K562 (cell line): ENCODE results near the gene TSGA10. TPM values are rescaled to one million over a fixed set of nuclear protein-coding genes. Genes with fewer than 3 reads are reported as not detected.

ENCODE experiments used
- ATAC-seq: fragments of 200-7000 bp; cut with Tn5 transposase; 3 replicates; pipeline ENCODE4 v1.9.1; 2020; ENCODE audit warnings: moderate library complexity
- BruUV-seq: library from RNA; stranded (reverse); fragments of 400-500 nt; replicated peaks from 2 replicates; lab custom pipeline; 2021; lab: Mats Ljungman, UMichigan
- CTCF ChIA-PET: fragments of 300-600 bp; formaldehyde crosslinking; extraction: SDS; loops from one replicate; lab custom pipeline; 2021; ENCODE audit warnings: low intra/inter-chr PET ratio; lab: Yijun Ruan, JAX
- POLR2A ChIA-PET: fragments of 300-600, 350-650 bp; sonication (Branson Sonifier 250); formaldehyde crosslinking; extraction: SDS; loops from one replicate; lab custom pipeline; 2021; ENCODE audit warnings: antibody characterized with exemption, inconsistent platforms; lab: Yijun Ruan, JAX
- DNase-seq, 4 experiments: peaks; one replicate each; pipeline versions ENCODE4 v3.0.0 to v3.0.0-alpha.2; 2011 to 2018; ENCODE audit warnings: low spot score in 3 of 4, mixed read lengths in 3 of 4; ENCODE audit errors: extremely low read depth in 1 of 4
- FAIRE-seq: peaks from 2 replicates; lab custom pipeline; 2011; peaks lifted over from hg19 to GRCh38; lab: Jason Lieb, UNC
- H2AFZ ChIP-seq: 2 replicates; pipeline ENCODE4 v1.6.0; 2011; ENCODE audit warnings: low read depth, low read length, control low read depth, inconsistent platforms
- H3K27ac ChIP-seq: fragments of 200-600 bp; 3 replicates; pipeline ENCODE4 v1.8.0; 2011; ENCODE audit warnings: low read depth, mild to moderate bottlenecking, control low read depth, inconsistent platforms, low read length, moderate library complexity, mixed read lengths; ENCODE audit errors: extremely low read depth
- H3K27me3 ChIP-seq, 2 experiments: fragments of 300-600 bp in 1 of 2; 2 replicates in 1 of 2; 3 replicates in 1 of 2; pipeline versions ENCODE4 v1.6.0 to v1.8.0; 2011; ENCODE audit warnings: inconsistent platforms in 2 of 2, low read length in 2 of 2, mild to moderate bottlenecking in 1 of 2, mixed read lengths in 1 of 2, moderate library complexity in 1 of 2; ENCODE audit not compliant: control insufficient read depth in 2 of 2, insufficient read depth in 2 of 2
- H3K36me3 ChIP-seq: fragments of 300-600 bp; 3 replicates; pipeline ENCODE4 v1.8.0; 2011; ENCODE audit warnings: mild to moderate bottlenecking, low read length, inconsistent platforms; ENCODE audit not compliant: control insufficient read depth, insufficient read depth
- H3K4me1 ChIP-seq, 2 experiments: fragments of 200-600 bp in 1 of 2; replicated peaks in 1 of 2; 2 replicates in 1 of 2; 3 replicates in 1 of 2; pipeline versions ENCODE4 v1.5.1 to v1.8.0; 2011; ENCODE audit warnings: inconsistent platforms in 2 of 2, low read length in 2 of 2, mild to moderate bottlenecking in 1 of 2, mixed read lengths in 1 of 2, moderate library complexity in 1 of 2; ENCODE audit not compliant: control insufficient read depth in 2 of 2, insufficient read depth in 2 of 2
- H3K4me2 ChIP-seq: 2 replicates; pipeline ENCODE4 v1.6.1; 2011; ENCODE audit warnings: low read length, control low read depth, inconsistent platforms, mixed read lengths; ENCODE audit not compliant: insufficient read depth
- H3K4me3 ChIP-seq: fragments of 200-600 bp; sonication (generic), shearing (Covaris generic); 2 replicates; pipeline ENCODE4 v1.5.1; 2016; ENCODE audit warnings: control low read depth, inconsistent platforms
- H3K79me2 ChIP-seq: fragments of 200-600 bp; 3 replicates; pipeline ENCODE4 v1.8.0; 2011; ENCODE audit warnings: low read length, inconsistent platforms; ENCODE audit not compliant: control insufficient read depth, insufficient read depth
- H3K9ac ChIP-seq, 2 experiments: 2 replicates each; pipeline versions ENCODE4 v1.6.0 to v1.6.1; 2011; ENCODE audit warnings: low read depth in 2 of 2, low read length in 2 of 2, control low read depth in 1 of 2, inconsistent platforms in 1 of 2, mild to moderate bottlenecking in 1 of 2, mixed read lengths in 1 of 2; ENCODE audit not compliant: insufficient read depth in 1 of 2
- H3K9me1 ChIP-seq: one replicate; pipeline ENCODE4 v1.6.0; 2011; ENCODE audit warnings: inconsistent platforms, mild to moderate bottlenecking, low read length, moderate library complexity; ENCODE audit not compliant: control insufficient read depth, insufficient read depth
- H3K9me3 ChIP-seq: replicated peaks from 2 replicates; pipeline ENCODE4 v1.5.1; 2011; ENCODE audit warnings: low read depth, low read length, inconsistent platforms; ENCODE audit not compliant: control insufficient read depth, insufficient read depth
- H4K20me1 ChIP-seq: replicated peaks from 2 replicates; pipeline ENCODE4 v1.6.1; 2011; ENCODE audit warnings: low read length, inconsistent platforms, mixed read lengths; ENCODE audit not compliant: control insufficient read depth, insufficient read depth
- EGR1 ChIP-seq: fragments of 450-650 bp; conservative IDR thresholded peaks from 2 replicates; pipeline ENCODE4 v1.6.1; 2017; ENCODE audit warnings: mild to moderate bottlenecking
- FOXA3 ChIP-seq, 2 experiments: fragments of 450-650 bp in 1 of 2; sonication (generic) in 1 of 2; formaldehyde crosslinking; IDR thresholded peaks in 1 of 2; conservative IDR thresholded peaks in 1 of 2; 2 replicates each; pipeline versions ENCODE4 v1.4.0 to v1.8.0; 2020 to 2022; ENCODE audit warnings: mild to moderate bottlenecking in 2 of 2, missing genetic modification reagents in 1 of 2
- JUND ChIP-seq, 2 experiments: IDR thresholded peaks; 2 replicates in 1 of 2; 3 replicates in 1 of 2; pipeline ENCODE4 v1.6.1; 2011; ENCODE audit warnings: borderline replicate concordance in 2 of 2, low read depth in 2 of 2, low read length in 2 of 2, improper control_type of control experiment in 1 of 2, missing biosample characterization in 1 of 2, missing genetic modification characterization in 1 of 2, missing genetic modification reagents in 1 of 2
- ZNF277 ChIP-seq: fragments of 250-450 bp; sonication (Bioruptor Pico); IDR thresholded peaks from 2 replicates; pipeline ENCODE4 v1.8.0; 2022; ENCODE audit warnings: inconsistent platforms, mild to moderate bottlenecking, moderate library complexity, borderline replicate concordance
- ZNF316 ChIP-seq: fragments of 450-650 bp; IDR thresholded peaks from 2 replicates; pipeline ENCODE4 v1.6.1; 2016
- WGBS: fragments of 100-300 bp; shearing (Covaris generic); methylation state at CpG from one replicate; pipeline ENCODE4 v1.1.6; 2016; ENCODE audit warnings: low coverage, mixed read lengths; ENCODE audit not compliant: insufficient coverage; ENCODE audit errors: missing lambda C conversion rate; 5-methylcytosine and 5-hydroxymethylcytosine counted together
- in situ Hi-C: fragments of 300-500 bp; cut with MboI; formaldehyde crosslinking; loops from 4 replicates; pipeline ENCODE4 v1.15.0; 2018; ENCODE audit warnings: inconsistent platforms, mixed read lengths
- intact Hi-C: fragments of 100-400 bp; cut with micrococcal nuclease; formaldehyde crosslinking; loops from 2 replicates; pipeline ENCODE4 v1.14.2; 2022
- polyA plus RNA-seq, 8 experiments: library from polyadenylated mRNA; depleted of rRNA in 4 of 8; stranded (reverse) in 5 of 8; unstranded in 3 of 8; fragments of >200 nt; fragmentation: Nextera tagmentation in 2 of 8; fragmentation: Illumina TruSeq in 1 of 8; extraction: Ambion mirVana in 2 of 8; extraction: Trizol in 1 of 8; gene quantifications; 2 replicates each; pipeline versions ENCODE4 v1.2.1 to v1.2.3, GENCODE V29; 2011 to 2014; ENCODE audit warnings: inconsistent platforms in 1 of 8, missing spikeins in 1 of 8
- total RNA-seq, 7 experiments: library from RNA; depleted of rRNA in 6 of 7; stranded (reverse); fragments of >200 nt in 6 of 7; fragmentation: Illumina TruSeq in 2 of 7; extraction: Trizol in 2 of 7; gene quantifications; 2 replicates each; pipeline versions ENCODE4 v1.2.1 to v1.2.3, GENCODE V29; 2011 to 2021; ENCODE audit warnings: low replicate concordance in 1 of 7

Gene TSGA10
- total and polyA plus RNA-seq, 9 of the 15 experiments (the other 6 are each of a cell fraction or from before 2014, with no cell fraction given) = 2.1 to 11.3 (median 3.2) TPM

- TF ChIP-seq JUND (IDR thresholded peaks at IDR 0.05; ENCODE audit: borderline replicate concordance, low read depth, low read length) (peak; percentile 80), JUND (tag; IDR thresholded peaks at IDR 0.05; ENCODE audit: borderline replicate concordance, low read depth, low read length) (peak; percentile 61; the same call in 1 of the 3 replicates), FOXA3 (CRISPR knock-in tag; conservative IDR thresholded peaks at IDR 0.05 in 1 of 2, IDR thresholded peaks at IDR 0.05 in 1 of 2) (no peak), EGR1 (peak; percentile 87)
Observed at GRCh38 chr2:99180755-99181623, 26.2 kb upstream of the TSGA10 start, which contains the start of the genes MITD1 and MRPL30 (continued).

DNA sequence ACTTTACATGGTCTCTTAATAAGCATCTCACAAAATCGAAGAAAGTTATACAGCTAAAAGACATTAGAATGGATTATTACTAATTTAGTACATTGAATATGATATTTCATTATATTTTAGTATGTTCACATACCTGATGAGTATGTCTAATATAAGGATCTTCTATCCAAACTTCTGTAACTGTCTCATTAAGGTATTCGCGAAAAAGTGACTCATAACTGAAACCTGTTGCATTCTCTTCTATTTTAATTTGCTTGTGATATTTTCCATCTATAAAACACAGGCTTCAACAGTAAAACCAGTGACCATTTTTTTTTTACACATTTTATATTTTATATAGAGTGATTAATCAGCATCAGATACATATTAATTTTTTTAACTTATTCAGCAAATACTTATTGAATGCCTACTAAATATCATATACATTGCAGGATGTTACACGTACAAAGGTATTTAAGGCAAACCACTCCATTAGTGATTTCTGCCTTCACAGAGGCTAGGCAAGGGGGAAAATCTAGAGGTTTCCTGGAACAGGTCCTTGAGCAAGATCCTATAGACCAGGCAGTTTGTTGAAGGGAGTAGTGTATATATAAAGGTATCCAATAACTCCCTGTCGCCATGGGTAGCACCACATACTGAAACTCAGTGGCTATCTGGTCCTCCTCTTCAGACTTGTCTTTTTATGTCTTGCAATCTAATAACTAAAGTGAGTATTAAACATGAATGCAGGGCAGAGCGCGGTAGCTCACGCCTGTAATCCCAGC lies 16.8 kb upstream of the TSGA10 start:
- H3K36me3 ChIP-seq = peaks cover 52% of the 10 kb centered on the region
- in situ Hi-C loops (no loop called here), intact Hi-C loops (no loop called here)
- BruUV-seq = no TSS peak
- H3K4me3 ChIP-seq = no peak overlapping the region
- H4K20me1 ChIP-seq = no peaks in the 10 kb centered on the region
- H2AFZ ChIP-seq = no peak overlapping the region
- no peaks in the 10 kb centered on the region for H3K9me3 ChIP-seq
- DNase-seq (no peak), ATAC-seq (no peak), FAIRE-seq (no peak)
- no peak overlapping the region for H3K4me2 ChIP-seq
- ChIA-PET CTCF (no interaction called here), POLR2A (interaction anchor here (1.7 kb wide), 1 partner anchor 36 kb away, joined by 4 read pairs; no protein-coding TSS in a partner anchor)
- H3K4me1 ChIP-seq = no peaks in the 10 kb centered on the region
- no peak overlapping the region for H3K9ac ChIP-seq
- no peaks in the 10 kb centered on the region for H3K27me3 ChIP-seq
- TF ChIP-seq ZNF277 (CRISPR knock-in tag) (no peak), ZNF316 (peak; percentile 53)
- no peaks in the 10 kb centered on the region for H3K9me1 ChIP-seq
- 94% methylated on average over 8 of the region's 8 CpGs for WGBS
- no peak overlapping the region for H3K27ac ChIP-seq
- no peaks in the 10 kb centered on the region for H3K79me2 ChIP-seq
